Measurements from ENCODE around the gene SSB. TPM values are rescaled to one million over a fixed set of nuclear protein-coding genes. Genes with fewer than 3 reads are reported as not detected.

SSB gene
- total and polyA plus RNA-seq, 9 of the 15 experiments (the other 6 are each of a cell fraction or from before 2014, with no cell fraction given) = 317 to 849 (median 515) TPM

- TF ChIP-seq ATF6 (CRISPR knock-in tag; IDR thresholded peaks at IDR 0.05) (peak; percentile 19), ELF2 (CRISPR knock-in tag; IDR thresholded peaks at IDR 0.05) (peak; percentile 86), RBFOX2 (IDR thresholded peaks at IDR 0.05; ENCODE audit: low read depth, low read length) (peak; percentile 96), ZBTB43 (CRISPR knock-in tag; IDR thresholded peaks at IDR 0.05) (no peak), GTF2A2 (tag; IDR thresholded peaks at IDR 0.05) (no peak), CBX1 (IDR thresholded peaks at IDR 0.05; ENCODE audit: low read depth) (peak; percentile 97), TARDBP (IDR thresholded peaks at IDR 0.05) (peak; percentile 77; the same call in 1 of the 2 replicates), CC2D1A (IDR thresholded peaks at IDR 0.05) (peak; percentile 80), TAF9B (IDR thresholded peaks at IDR 0.05; ENCODE audit: partially characterized antibody) (no peak), RHOXF2B (CRISPR knock-in tag; conservative IDR thresholded peaks at IDR 0.05) (no peak), FOXJ2 (tag; IDR thresholded peaks at IDR 0.05) (0 out of 2 replicates have a peak, but pooled peaks have one; percentile 15), PHF21A (IDR thresholded peaks at IDR 0.05; ENCODE audit: borderline replicate concordance, low read depth) (no peak), KDM4B (IDR thresholded peaks at IDR 0.05; ENCODE audit: borderline replicate concordance in 2 of 2, low read depth in 1 of 2) (peak in 1 of 2 experiments; percentile 42; a peak in 1 of 4 replicates), ZNF282 (CRISPR knock-in tag; IDR thresholded peaks at IDR 0.05) (peak; percentile 98), SMAD3 (CRISPR knock-in tag; conservative IDR thresholded peaks at IDR 0.05) (0 out of 2 replicates have a peak, but pooled peaks have one; percentile 67), KDM5B (IDR thresholded peaks at IDR 0.05; ENCODE audit: insufficient replicate concordance, low read depth, low read length) (peak; percentile 91), TCF7 (IDR thresholded peaks at IDR 0.05; ENCODE audit: borderline replicate concordance) (peak; percentile 61; the same call in 1 of the 2 replicates), FUS (optimal IDR thresholded peaks at IDR 0.05; ENCODE audit: low read depth, low read length) (peak; percentile 83), NR2F6 (CRISPR knock-in tag; IDR thresholded peaks at IDR 0.05) (no peak; the same call in 1 of the 2 replicates), POLR2A (conservative IDR thresholded peaks at IDR 0.05) (peak; percentile 91), ZNF780A (CRISPR knock-in tag; IDR thresholded peaks at IDR 0.05) (no peak), IFI16 (CRISPR knock-in tag; IDR thresholded peaks at IDR 0.05) (no peak), UBTF (IDR thresholded peaks at IDR 0.05; ENCODE audit: borderline replicate concordance in 1 of 2, low read depth in 2 of 2, low read length in 2 of 2) (0 out of 4 replicates have a peak, but pooled peaks of 1 of the 2 experiments have one; percentile 86), SMAD4 (CRISPR knock-in tag; conservative IDR thresholded peaks at IDR 0.05) (peak; percentile 81)
Observed at GRCh38 chr2:169824373-169825333, 26.0 kb downstream of the SSB start, which contains the start of gene METTL5 (continued).
